ENCODE measurements around the gene RBM18.

Gene RBM18

DNA sequence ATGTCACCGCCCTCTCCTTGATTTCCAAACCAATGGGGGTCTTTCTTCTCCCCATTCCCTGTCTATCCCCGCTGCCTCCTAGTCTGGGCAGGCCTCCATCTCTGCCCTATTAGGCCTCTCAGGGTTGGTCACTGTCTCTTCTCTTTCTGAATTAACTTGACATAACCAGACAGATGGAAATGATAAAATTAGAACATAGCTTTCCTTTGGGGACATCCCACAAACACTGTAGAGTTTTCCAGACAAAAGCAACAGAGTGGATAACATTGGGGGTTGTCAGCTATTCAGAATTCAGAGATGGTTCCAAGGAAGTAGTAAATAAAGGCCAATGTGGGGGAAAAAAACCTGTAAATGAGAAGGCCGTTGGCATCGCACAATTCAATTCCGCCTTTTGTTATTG lies 60.6 kb downstream of the RBM18 start:
- H3K4me3 ChIP-seq (ENCODE audit: low read depth, low read length) = no peak overlapping the region
- TF ChIP-seq, protein P1, sequence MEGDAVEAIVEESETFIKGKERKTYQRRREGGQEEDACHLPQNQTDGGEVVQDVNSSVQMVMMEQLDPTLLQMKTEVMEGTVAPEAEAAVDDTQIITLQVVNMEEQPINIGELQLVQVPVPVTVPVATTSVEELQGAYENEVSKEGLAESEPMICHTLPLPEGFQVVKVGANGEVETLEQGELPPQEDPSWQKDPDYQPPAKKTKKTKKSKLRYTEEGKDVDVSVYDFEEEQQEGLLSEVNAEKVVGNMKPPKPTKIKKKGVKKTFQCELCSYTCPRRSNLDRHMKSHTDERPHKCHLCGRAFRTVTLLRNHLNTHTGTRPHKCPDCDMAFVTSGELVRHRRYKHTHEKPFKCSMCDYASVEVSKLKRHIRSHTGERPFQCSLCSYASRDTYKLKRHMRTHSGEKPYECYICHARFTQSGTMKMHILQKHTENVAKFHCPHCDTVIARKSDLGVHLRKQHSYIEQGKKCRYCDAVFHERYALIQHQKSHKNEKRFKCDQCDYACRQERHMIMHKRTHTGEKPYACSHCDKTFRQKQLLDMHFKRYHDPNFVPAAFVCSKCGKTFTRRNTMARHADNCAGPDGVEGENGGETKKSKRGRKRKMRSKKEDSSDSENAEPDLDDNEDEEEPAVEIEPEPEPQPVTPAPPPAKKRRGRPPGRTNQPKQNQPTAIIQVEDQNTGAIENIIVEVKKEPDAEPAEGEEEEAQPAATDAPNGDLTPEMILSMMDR (IDR thresholded peaks at IDR 0.05; ENCODE audit: insufficient read depth, low read length, missing control alignments) = no peak
- ChIA-PET POLR2A (no interaction called here), CTCF (interaction anchor here (1.3 kb wide), 1 partner anchor 12 kb away, joined by 3 read pairs; no protein-coding TSS in a partner anchor)
- DNase-seq (ENCODE audit: low read depth, low spot score) = no peak

DNA sequence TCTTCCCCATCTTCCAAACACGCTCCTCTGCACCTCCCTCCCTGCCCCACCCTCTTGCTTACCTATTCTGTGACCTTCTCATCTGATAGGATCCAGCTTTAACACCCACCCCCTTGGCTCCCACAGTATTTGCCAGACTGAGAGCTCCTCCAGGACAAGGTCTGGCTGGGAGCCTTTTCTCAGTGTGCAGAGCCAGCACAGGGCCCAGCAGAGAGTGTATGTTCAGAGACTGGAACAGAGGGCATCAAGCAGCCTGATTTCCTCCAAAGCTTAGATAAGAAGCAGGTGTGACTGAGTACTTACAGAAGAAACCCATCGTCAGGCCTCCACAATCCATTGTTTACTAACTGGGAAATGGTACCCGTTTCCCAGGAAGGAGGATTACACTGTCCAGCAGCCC lies 62.5 kb downstream of the RBM18 start:
- POLR2A ChIA-PET = no interaction called here
- no peak for DNase-seq (ENCODE audit: low read depth, low spot score)
- CTCF ChIA-PET = no interaction called here
- no peak overlapping the region for H3K4me3 ChIP-seq (ENCODE audit: low read depth, low read length)
- TF ChIP-seq, protein P1 (IDR thresholded peaks at IDR 0.05; ENCODE audit: insufficient read depth, low read length, missing control alignments) = no peak

DNA sequence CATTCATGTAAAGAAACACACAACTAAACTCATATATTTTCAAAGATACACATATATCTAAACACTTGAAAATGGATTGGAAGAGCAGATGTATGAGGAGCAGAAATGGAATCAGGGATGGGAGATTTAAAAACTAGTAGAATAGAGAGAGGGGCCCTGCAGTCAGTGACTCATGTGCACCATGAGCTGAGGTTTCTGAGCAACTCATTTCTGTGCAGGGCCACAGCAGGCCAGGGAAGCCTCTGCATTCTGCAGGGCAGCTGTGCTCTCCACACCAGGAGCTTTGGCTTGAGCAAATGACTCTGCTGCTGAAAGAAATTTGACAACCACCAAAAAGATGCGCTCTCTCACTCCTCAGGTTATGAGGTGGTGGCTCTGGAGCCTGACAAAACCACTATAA lies 63.0 kb downstream of the RBM18 start:
- H3K4me3 ChIP-seq (ENCODE audit: low read depth, low read length) = no peak overlapping the region
- no peak for DNase-seq (ENCODE audit: low read depth, low spot score)
- TF ChIP-seq, protein P1 (IDR thresholded peaks at IDR 0.05; ENCODE audit: insufficient read depth, low read length, missing control alignments) = no peak
- POLR2A ChIA-PET = no interaction called here
- CTCF ChIA-PET = no interaction called here

DNA sequence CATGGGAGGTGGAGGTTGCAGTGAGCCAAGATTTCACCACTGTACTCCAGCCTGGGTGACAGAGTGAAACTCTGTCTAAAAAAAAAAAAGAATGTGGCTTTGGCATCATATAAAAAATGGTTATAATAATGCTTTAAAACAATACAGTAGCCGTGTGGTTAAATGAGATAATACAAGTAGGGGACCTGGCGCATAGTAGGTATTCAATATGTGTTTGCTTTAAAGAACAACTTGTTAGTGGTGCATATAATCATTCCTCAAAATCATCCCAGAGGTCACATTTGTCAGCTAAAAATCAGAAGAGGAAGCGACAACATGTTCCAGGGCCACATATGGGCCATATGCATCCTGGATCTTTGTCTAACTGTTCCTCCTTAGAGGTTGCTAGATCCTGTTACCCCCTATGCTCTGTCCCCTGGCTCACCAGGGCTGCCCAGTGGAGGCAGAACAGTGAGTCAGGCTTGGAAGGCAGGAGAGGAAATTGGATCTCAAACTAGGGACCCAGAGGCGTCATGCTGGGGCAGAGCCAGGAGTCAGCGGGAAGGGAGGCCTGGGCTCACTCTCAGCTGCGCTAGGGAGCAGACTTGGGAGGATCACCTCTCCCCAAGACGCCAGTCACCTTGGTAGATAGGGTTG lies 63.6 kb downstream of the RBM18 start:
- TF ChIP-seq, protein P1 (IDR thresholded peaks at IDR 0.05; ENCODE audit: insufficient read depth, low read length, missing control alignments) = no peak
- no peak for DNase-seq (ENCODE audit: low read depth, low spot score)
- H3K4me3 ChIP-seq (ENCODE audit: low read depth, low read length) = no peak overlapping the region
- POLR2A ChIA-PET = no interaction called here
- CTCF ChIA-PET = no interaction called here

DNA sequence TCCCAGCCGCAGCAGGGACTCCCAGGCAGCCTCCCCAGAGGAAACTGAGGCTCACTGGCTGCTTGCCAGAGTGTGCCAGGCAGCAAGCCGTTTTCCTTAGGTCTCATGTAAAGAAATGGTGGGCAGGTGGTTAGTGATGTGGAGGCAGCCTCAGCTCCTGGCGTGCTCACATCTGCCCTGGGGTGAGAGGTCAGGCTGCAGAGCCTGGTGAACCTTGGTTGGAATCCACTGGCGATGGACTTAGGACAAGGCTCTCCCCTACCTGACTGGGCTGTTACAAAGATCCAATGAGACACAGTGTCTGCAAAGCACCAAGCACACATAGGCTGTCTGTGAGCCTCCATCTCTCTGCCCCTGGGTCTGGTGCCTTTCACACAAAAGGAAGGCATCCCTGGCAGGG lies 66.8 kb downstream of the RBM18 start:
- H3K4me3 ChIP-seq (ENCODE audit: low read depth, low read length) = no peak overlapping the region
- CTCF ChIA-PET = no interaction called here
- POLR2A ChIA-PET = no interaction called here
- DNase-seq (ENCODE audit: low read depth, low spot score) = no peak
- TF ChIP-seq, protein P1 (IDR thresholded peaks at IDR 0.05; ENCODE audit: insufficient read depth, low read length, missing control alignments) = no peak

DNA sequence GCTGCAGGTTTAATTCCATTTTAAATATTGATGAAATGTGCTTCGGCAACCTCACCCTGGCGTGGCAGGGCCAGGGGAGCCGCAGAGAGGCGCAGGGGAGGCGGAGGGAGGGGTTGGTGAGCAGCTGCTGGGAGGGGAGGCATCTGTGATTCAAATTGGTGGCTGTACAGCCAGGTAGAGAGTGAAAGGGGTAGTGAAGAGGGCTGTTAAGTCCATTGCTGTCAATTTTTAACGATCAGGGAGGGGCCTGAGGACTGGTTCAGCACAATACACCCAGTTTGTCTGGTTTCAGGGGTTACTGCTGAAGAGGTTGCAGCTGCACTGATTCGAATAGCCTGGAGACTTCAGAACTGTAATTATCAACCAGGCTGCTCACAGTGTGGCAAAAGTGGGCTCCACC lies 67.2 kb downstream of the RBM18 start:
- no peak overlapping the region for H3K4me3 ChIP-seq (ENCODE audit: low read depth, low read length)
- CTCF ChIA-PET = no interaction called here
- POLR2A ChIA-PET = no interaction called here
- no peak for DNase-seq (ENCODE audit: low read depth, low spot score)
- TF ChIP-seq, protein P1 (IDR thresholded peaks at IDR 0.05; ENCODE audit: insufficient read depth, low read length, missing control alignments) = no peak

Data from AG04449 (cell line).